ENCODE results near the gene ARL5C.

The ARL5C gene

DNA sequence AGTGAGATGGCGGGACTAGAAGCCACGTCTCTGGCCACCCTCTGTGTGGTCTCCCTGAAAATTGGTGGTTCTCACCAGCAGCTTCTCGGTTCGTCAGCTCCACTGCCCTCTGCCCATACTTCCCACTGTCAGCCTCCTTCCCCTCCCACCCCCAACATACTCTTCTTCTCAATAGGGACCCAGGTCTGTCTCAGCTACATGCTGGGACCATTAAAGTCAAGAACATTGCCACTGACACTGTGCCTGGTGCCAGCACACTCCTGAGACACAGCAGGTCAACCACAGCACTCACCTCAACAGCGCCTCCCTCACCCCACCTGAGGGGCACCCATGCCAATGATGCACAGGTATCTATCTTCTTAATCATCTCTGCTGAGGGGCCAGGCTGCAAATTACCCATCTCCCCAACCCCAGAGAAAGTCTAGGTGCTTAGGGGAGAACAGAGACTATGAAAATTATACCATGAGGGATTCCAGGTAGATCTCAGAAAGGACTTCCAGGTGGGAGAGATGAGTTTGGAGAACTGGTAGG lies 15.8 kb downstream of the ARL5C start:
- no peak overlapping the region for H3K4me3 ChIP-seq (ENCODE audit: low read depth, low read length)
- TF ChIP-seq, protein P1, sequence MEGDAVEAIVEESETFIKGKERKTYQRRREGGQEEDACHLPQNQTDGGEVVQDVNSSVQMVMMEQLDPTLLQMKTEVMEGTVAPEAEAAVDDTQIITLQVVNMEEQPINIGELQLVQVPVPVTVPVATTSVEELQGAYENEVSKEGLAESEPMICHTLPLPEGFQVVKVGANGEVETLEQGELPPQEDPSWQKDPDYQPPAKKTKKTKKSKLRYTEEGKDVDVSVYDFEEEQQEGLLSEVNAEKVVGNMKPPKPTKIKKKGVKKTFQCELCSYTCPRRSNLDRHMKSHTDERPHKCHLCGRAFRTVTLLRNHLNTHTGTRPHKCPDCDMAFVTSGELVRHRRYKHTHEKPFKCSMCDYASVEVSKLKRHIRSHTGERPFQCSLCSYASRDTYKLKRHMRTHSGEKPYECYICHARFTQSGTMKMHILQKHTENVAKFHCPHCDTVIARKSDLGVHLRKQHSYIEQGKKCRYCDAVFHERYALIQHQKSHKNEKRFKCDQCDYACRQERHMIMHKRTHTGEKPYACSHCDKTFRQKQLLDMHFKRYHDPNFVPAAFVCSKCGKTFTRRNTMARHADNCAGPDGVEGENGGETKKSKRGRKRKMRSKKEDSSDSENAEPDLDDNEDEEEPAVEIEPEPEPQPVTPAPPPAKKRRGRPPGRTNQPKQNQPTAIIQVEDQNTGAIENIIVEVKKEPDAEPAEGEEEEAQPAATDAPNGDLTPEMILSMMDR (IDR thresholded peaks at IDR 0.05; ENCODE audit: borderline replicate concordance, insufficient read depth, low read depth, low read length) = no peak

DNA sequence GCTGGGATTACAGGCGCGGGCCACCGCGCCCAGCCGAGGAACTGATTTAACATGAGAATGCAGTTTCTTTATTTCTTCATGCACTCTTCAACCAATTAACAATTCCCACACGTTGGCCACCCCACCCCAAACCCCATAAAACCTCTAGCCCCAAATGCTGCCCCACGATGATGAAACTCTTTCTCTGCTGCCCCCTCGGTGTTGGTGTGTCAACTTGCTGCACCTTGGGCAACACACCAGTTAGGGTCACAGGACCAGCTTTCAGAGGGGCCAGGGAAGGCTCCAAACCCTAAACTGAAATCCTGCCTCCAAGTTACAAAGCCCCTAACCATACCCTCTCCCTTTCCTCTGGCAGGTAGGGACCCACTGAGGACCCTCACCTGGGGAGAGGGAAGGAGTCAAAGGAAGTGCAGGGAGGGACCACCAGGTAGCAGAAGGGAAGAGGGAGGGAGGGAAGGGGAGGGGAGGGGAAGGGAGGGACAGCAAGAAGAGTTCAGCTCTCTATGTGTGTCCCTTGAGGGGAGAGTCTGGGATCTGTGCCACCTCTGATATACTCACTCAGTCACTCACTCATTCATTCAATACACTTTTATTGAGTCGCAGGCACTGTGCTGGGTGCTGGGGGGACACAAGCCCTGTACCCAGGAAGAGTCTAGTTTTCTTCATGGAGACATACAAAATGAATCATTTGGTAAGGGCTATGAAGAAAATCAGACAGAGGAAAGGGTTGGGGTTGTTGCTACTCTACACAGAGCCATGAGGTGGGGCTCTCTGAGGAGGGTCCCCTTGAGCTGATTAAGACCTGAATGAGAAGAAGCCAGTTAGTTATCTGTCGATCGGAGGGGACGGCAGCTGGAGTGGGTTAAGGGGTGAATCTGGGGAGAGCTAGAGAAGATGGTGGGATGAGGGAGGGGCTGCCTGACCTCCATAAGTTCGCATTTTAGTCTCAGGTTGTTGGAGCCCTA lies 18.5 kb downstream of the ARL5C start:
- TF ChIP-seq, protein P1 (IDR thresholded peaks at IDR 0.05; ENCODE audit: borderline replicate concordance, insufficient read depth, low read depth, low read length) = no peak
- H3K4me3 ChIP-seq (ENCODE audit: low read depth, low read length) = no peak overlapping the region

DNA sequence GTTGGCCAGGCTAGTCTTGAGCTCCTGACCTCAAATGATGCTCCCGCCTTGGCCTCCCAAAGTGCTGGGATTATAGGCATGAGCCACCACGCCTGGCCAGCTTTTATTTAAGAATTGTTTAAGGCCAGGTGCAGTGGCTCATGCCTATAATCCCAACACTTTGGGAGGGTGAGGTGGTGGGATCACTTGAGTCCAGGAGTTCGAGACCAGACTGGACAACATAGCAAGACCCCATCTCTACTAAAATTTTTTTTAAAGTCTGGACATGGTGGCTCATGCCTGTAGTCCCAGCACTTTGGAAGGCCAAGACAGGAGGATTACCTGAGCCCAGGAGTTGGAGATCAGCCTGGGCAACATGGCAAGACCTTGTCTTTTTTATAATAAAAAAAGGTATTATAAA lies 19.7 kb downstream of the ARL5C start:
- TF ChIP-seq, protein P1 (IDR thresholded peaks at IDR 0.05; ENCODE audit: borderline replicate concordance, insufficient read depth, low read depth, low read length) = no peak
- H3K4me3 ChIP-seq (ENCODE audit: low read depth, low read length) = no peak overlapping the region

DNA sequence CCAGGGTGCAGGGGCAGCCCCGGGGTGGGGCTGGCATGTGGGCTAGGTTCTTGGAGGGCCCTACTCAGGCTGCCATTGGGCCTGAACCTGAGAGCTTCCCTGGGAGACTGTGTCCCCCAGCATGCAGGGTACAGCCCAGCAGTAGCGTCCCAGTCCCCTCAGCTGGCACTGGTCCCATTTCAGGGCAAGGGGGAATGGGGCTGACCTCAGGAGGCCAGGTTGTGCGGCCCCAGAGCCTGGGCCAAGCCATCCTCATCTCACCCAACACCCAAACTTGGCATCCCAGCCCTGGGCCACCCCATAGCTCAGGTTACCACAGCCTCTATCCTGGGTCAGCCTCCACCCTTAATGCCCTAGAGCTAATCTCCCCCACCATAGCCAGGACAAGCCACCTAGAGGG lies 20.8 kb downstream of the ARL5C start:
- H3K4me3 ChIP-seq (ENCODE audit: low read depth, low read length) = no peak overlapping the region
- TF ChIP-seq, protein P1 (IDR thresholded peaks at IDR 0.05; ENCODE audit: borderline replicate concordance, insufficient read depth, low read depth, low read length) = no peak

DNA sequence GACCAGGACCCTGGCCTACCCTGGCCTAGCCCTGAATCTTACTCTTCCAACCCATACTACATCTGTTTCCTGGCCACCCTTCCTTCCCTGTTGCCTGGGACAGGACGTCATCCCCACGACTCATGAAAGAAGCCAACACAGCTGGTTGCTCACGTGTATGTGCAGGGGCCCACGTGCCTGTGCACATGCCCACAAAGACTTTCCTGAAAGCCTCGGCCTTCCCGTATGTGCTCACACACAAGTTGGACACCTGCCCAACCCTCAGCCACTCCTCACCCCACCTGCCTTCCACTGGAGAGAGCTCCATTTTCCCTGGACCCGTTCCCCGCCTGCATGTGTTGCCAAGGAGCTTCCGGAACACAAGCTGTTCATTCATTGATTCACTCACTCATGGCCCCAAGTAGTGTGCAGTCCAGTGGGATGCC lies 21.5 kb downstream of the ARL5C start:
- TF ChIP-seq, protein P1 (IDR thresholded peaks at IDR 0.05; ENCODE audit: borderline replicate concordance, insufficient read depth, low read depth, low read length) = no peak
- H3K4me3 ChIP-seq (ENCODE audit: low read depth, low read length) = no peak overlapping the region

DNA sequence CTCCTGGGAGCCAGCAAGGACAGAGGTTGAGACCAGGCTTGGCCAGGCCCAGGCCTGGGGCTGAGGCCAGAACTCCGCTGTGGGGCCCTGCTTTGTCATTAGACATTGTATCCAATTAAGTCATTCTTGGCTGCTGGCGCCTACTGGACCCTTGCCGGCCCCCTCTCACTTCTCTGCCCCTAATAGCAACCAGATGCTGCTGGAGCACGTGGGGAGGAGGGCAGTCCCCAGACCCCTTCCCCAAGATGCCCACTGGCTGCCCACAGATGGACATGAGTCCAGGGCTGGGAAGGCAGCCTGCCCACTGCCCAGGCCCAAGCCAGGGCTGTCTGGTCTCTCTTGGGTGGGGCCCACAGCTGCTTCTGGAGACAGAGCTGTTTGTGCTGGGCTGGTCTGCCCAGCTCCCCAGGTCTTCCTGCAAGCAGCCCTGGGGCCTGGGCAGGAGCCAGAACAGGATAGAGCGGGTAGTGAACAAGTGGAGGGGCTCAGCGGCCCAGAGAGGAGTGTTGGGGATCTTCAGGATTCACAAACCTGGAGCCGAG lies 22.3 kb downstream of the ARL5C start:
- H3K4me3 ChIP-seq (ENCODE audit: low read depth, low read length) = no peak overlapping the region
- TF ChIP-seq, protein P1 (IDR thresholded peaks at IDR 0.05; ENCODE audit: borderline replicate concordance, insufficient read depth, low read depth, low read length) = no peak

Measured in GM12875 (cell line).